Chondrocyte (in vitro differentiated cells): ENCODE data around the gene AP1B1. TPM values are rescaled to one million over a fixed set of nuclear protein-coding genes. Genes with fewer than 3 reads are reported as not detected.
"Not testable (repeated sequence)": the region's sequence is repeated elsewhere in the genome, so short reads cannot be mapped to it uniquely, and the experiment has no call there.

Experiments
- DNase-seq: peaks from one replicate; pipeline ENCODE4 v3.0.0; 2021; ENCODE audit warnings: mixed read lengths, low spot score
- H3K27ac Mint-ChIP-seq: one replicate; pipeline ENCODE4 v1.8.0; 2021; ENCODE audit warnings: mild to moderate bottlenecking, moderate library complexity, mixed read lengths; ENCODE audit not compliant: unreplicated experiment
- H3K27me3 Mint-ChIP-seq: 2 replicates; pipeline ENCODE4 v1.8.0; 2021; ENCODE audit warnings: low read depth, mixed read lengths
- H3K36me3 Mint-ChIP-seq: 2 replicates; pipeline ENCODE4 v1.8.0; 2021; ENCODE audit warnings: low read depth, mixed read lengths
- H3K4me1 Mint-ChIP-seq: 2 replicates; pipeline ENCODE4 v1.8.0; 2021; ENCODE audit warnings: low read depth, mild to moderate bottlenecking, mixed read lengths
- H3K4me3 Mint-ChIP-seq: one replicate; pipeline ENCODE4 v1.8.0; 2021; ENCODE audit warnings: mild to moderate bottlenecking, moderate library complexity, mixed read lengths; ENCODE audit not compliant: unreplicated experiment
- H3K9me3 Mint-ChIP-seq: 2 replicates; pipeline ENCODE4 v1.8.0; 2021; ENCODE audit warnings: low read depth, mixed read lengths
- CTCF ChIP-seq: fragments of 200-600 bp; sonication (generic); IDR thresholded peaks from 2 replicates; pipeline ENCODE4 v1.5.0; 2021; ENCODE audit warnings: antibody characterized with exemption, mild to moderate bottlenecking, moderate library complexity
- total RNA-seq: library from RNA; stranded (reverse); gene quantifications from 3 replicates; pipeline ENCODE4 v1.2.1, GENCODE V29; 2021

AP1B1 gene
- total RNA-seq, 1 donor from 2014 or later, result 42.0 TPM

DNA sequence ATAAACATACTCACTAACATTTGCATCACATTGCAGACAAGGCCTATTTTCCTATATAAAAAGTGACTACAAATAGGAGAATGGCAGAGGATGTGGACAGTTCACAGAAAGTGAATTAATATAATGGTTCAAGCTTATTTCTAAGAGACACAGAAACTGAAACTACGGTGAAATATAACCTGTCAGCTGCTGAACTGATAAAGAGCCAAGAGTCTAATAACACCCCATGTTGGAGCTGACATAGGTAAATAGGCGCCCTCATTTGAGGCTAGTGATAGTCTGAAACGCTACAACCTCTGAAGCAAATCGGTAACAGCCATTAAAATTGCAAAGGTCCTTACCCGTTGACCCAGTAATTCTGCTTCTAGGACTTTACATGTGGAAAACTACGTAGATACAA, 14.0 kb downstream of the AP1B1 start:
- Mint-ChIP-seq H3K27ac (no peak overlapping the region), H3K4me1 (peaks cover 12% of the 10 kb centered on the region), H3K9me3 (no peaks in the 10 kb centered on the region), H3K4me3 (no peak overlapping the region), H3K27me3 (no peaks in the 10 kb centered on the region), H3K36me3 (peaks cover 4% of the 10 kb centered on the region)
- DNase-seq, result no peak
- TF ChIP-seq CTCF, result no peak

DNA sequence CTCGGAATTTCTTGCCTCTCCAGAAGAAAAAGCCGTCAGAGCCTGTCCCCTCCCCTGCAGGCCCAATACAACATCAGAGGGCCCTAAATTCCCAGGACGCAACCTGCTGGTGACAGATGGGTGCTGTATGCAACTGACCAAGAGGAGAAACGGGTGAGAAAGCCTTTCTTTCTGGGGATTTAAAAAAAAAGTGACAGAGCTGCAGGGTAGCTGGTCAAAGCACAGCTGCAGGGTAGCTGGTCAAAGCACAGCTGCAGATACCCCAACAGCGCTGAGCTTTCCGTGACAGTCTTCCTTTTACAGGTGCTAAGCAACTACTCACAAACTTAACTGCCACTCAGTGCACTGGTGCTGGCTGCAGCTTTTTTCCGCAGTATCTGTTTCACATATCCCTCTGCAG, 17.8 kb downstream of the AP1B1 start:
- H3K4me3 Mint-ChIP-seq, result no peak overlapping the region
- H3K27me3 Mint-ChIP-seq, result no peaks in the 10 kb centered on the region
- no peaks in the 10 kb centered on the region for H3K9me3 Mint-ChIP-seq
- no peak for DNase-seq
- TF ChIP-seq CTCF, result no peak
- H3K36me3 Mint-ChIP-seq, result no peaks in the 10 kb centered on the region
- no peak overlapping the region for H3K27ac Mint-ChIP-seq
- peaks cover 20% of the 10 kb centered on the region for H3K4me1 Mint-ChIP-seq

DNA sequence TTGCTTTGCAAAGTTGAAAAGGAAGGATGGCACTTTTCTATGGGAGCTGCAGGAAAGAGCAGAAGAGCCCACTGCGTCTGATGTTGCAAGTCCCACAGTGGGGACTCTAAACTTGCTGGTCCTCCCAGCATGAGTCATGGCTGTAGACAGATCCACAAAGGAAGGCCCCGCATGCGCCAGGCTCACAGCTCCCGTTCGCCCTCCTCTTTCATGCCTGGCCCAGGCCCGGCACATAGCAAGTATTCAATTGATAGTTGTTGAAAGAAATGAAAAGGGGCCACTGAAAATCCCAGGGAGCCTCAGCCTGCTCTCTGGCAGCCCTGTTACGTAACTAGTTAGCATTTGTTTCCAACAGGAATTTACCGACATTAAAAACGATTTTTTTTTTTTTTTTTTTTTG, 18.9 kb downstream of the AP1B1 start:
- H3K27ac Mint-ChIP-seq, result peak overlapping the region; percentile 86
- H3K36me3 Mint-ChIP-seq, result no peaks in the 10 kb centered on the region
- peak overlapping the region; percentile 33 for H3K4me3 Mint-ChIP-seq
- DNase-seq, result no peak
- H3K9me3 Mint-ChIP-seq, result no peaks in the 10 kb centered on the region
- peaks cover 20% of the 10 kb centered on the region for H3K4me1 Mint-ChIP-seq
- H3K27me3 Mint-ChIP-seq, result no peaks in the 10 kb centered on the region
- no peak for TF ChIP-seq CTCF

DNA sequence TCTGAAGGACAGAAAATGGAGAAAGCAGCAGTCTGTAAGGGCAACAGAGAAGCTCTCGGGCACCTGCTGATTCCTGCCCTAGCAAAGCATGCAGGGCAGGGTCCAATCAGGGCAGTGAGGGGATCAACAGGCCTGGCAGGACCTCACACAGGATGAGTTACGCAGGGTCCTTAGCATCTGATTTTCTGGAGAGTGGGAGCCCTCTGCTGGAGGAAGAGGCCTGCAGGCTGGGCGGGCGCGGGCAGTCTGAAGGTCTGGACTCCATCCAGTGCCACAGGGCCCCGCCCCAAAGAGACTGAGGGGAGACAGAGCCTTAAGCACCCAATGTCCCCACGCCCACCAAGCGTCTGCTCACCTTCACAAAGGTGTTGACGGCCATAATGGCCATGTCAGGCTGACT, 28.9 kb downstream of the AP1B1 start:
- peaks cover 7% of the 10 kb centered on the region for H3K36me3 Mint-ChIP-seq
- TF ChIP-seq CTCF, result peak; percentile 82
- no peaks in the 10 kb centered on the region for H3K4me1 Mint-ChIP-seq
- no peak overlapping the region for H3K27ac Mint-ChIP-seq
- DNase-seq, result no peak
- H3K9me3 Mint-ChIP-seq, result no peaks in the 10 kb centered on the region
- H3K27me3 Mint-ChIP-seq, result no peaks in the 10 kb centered on the region
- H3K4me3 Mint-ChIP-seq, result no peak overlapping the region

GRCh38 chr22:29357193-29357890, 31.0 kb downstream of the AP1B1 start:
- H3K4me1 Mint-ChIP-seq, H3K27ac Mint-ChIP-seq, H3K27me3 Mint-ChIP-seq, DNase-seq, H3K4me3 Mint-ChIP-seq, H3K9me3 Mint-ChIP-seq: not testable (repeated sequence)
- H3K36me3 Mint-ChIP-seq, result peaks cover 13% of the 10 kb centered on the region

GRCh38 chr22:29353860-29354259, 34.5 kb downstream of the AP1B1 start:
- no peak for DNase-seq
- Mint-ChIP-seq H3K27me3 (no peaks in the 10 kb centered on the region), H3K4me1 (no peaks in the 10 kb centered on the region), H3K4me3 (no peak overlapping the region), H3K9me3 (no peaks in the 10 kb centered on the region), H3K27ac (no peak overlapping the region), H3K36me3 (peaks cover 33% of the 10 kb centered on the region)
- TF ChIP-seq CTCF, result no peak
